ENCODE results near the gene NWD2. TPM values are rescaled to one million over a fixed set of nuclear protein-coding genes. Genes with fewer than 3 reads are reported as not detected.

NWD2 gene
- total and polyA plus RNA-seq, 10 of the 15 experiments (the other 5 are each of a cell fraction or from before 2014, with no cell fraction given), result not detected

GRCh38 chr4:37317104-37317643 lies 72.6 kb downstream of the NWD2 start (continued):
- TF ChIP-seq ZNF687 (IDR thresholded peaks at IDR 0.05), result no peak
- no peak for TF ChIP-seq SPI1 (IDR thresholded peaks at IDR 0.05; ENCODE audit: borderline replicate concordance, insufficient read depth, low read depth, low read length)
- no peak for TF ChIP-seq SREBF2 (IDR thresholded peaks at IDR 0.05; ENCODE audit: low read length)
- no peak for TF ChIP-seq ZNF24 (IDR thresholded peaks at IDR 0.05)

- Histone ChIP-seq H3K9ac (ENCODE audit: control insufficient read depth, insufficient read depth, low read length) (no peak overlapping the region), H3K4me1 (ENCODE audit: control insufficient read depth, insufficient read depth, low read length) (no peaks in the 10 kb centered on the region), H3K36me3 (ENCODE audit: control insufficient read depth in 2 of 2, insufficient read depth in 2 of 2, low read length in 1 of 2) (no peaks in the 10 kb centered on the region), H3K27ac (ENCODE audit: control insufficient read depth, insufficient read depth) (no peak overlapping the region), H3K9me3 (replicated peaks; ENCODE audit: control insufficient read depth, insufficient read depth, low read length) (no peaks in the 10 kb centered on the region), H3K79me2 (ENCODE audit: control insufficient read depth, insufficient read depth, low read length) (no peaks in the 10 kb centered on the region), H3K27me3 (replicated peaks in 1 of 2; ENCODE audit: control insufficient read depth in 2 of 2, insufficient read depth in 2 of 2, low read length in 1 of 2) (no peaks in the 10 kb centered on the region), H3K4me3 (no peak overlapping the region), H4K20me1 (ENCODE audit: control insufficient read depth, insufficient read depth) (no peaks in the 10 kb centered on the region), H2AFZ (ENCODE audit: control insufficient read depth, low read depth, low read length) (no peak overlapping the region), H3K4me2 (ENCODE audit: control insufficient read depth, insufficient read depth) (no peak overlapping the region)
- BruUV-seq (replicated peaks), result no TSS peak
- SMC1A ChIA-PET (ENCODE audit: uncharacterized antibody, unreplicated experiment), result interaction anchor here (0.6 kb wide), 1 partner anchor 729 kb away, joined by 3 read pairs; no protein-coding TSS in a partner anchor
- POLR2A ChIA-PET, result no interaction called here
- no peak for DNase-seq (ENCODE audit: low read depth, low spot score)
- intact Hi-C loops (cut with micrococcal nuclease; ENCODE audit: unreplicated experiment), result no loop called here
- no peak for FAIRE-seq
- WGBS (ENCODE audit: insufficient coverage, insufficient replicate concordance, low lambda C conversion rate, missing lambda C conversion rate), result 1% methylated on average over 5 of the region's 5 CpGs
- in situ Hi-C loops (cut with MboI), result no loop called here
- ATAC-seq, result no peak
- RAD21 ChIA-PET (ENCODE audit: unreplicated experiment), result no interaction called here
- CTCF ChIA-PET, result no interaction called here
- no peak for TF ChIP-seq MLLT1 (IDR thresholded peaks at IDR 0.05)
- TF ChIP-seq HDAC6 (IDR thresholded peaks at IDR 0.05; ENCODE audit: unreplicated experiment), result no peak
- TF ChIP-seq SMARCA5 (IDR thresholded peaks at IDR 0.05), result no peak
- TF ChIP-seq RCOR1 (conservative IDR thresholded peaks at IDR 0.05; ENCODE audit: low read depth, low read length), result no peak
- no peak for TF ChIP-seq BCLAF1 (IDR thresholded peaks at IDR 0.05)
- no peak for TF ChIP-seq ZNF622 (IDR thresholded peaks at IDR 0.05)
Measured at GRCh38 chr4:37320513-37321235, 76.1 kb downstream of the NWD2 start.
